WTC11 (cell line): Measurements from ENCODE around the gene TAPT1. TPM values are rescaled to one million over a fixed set of nuclear protein-coding genes. Genes with fewer than 3 reads are reported as not detected.
A peak's percentile ranks its signal among the peaks of the same experiment; 100 is the strongest.

Experiments used
- ATAC-seq: fragments of 200-7000 bp; cut with Tn5 transposase; 2 replicates; pipeline ENCODE4 v1.10.0; 2021; ENCODE audit warnings: mild to moderate bottlenecking, moderate library complexity
- CTCF ChIA-PET: fragments of 300-600 bp; sonication (Branson Sonifier 250); formaldehyde crosslinking; loops from one replicate; lab custom pipeline; 2021; ENCODE audit warnings: antibody characterized with exemption; lab: Charles Lee
- POLR2A ChIA-PET: fragments of 350-600 bp; sonication (Branson Sonifier 250); formaldehyde crosslinking; loops from one replicate; lab custom pipeline; 2021; ENCODE audit warnings: antibody characterized with exemption; lab: Charles Lee
- DNase-seq: peaks from one replicate; pipeline ENCODE4 v3.0.0; 2021; ENCODE audit warnings: low spot score
- H3K27ac Mint-ChIP-seq: 2 replicates; pipeline ENCODE4 v1.8.0; 2021; ENCODE audit warnings: mixed read lengths
- H3K27me3 Mint-ChIP-seq: 2 replicates; pipeline ENCODE4 v1.8.0; 2021; ENCODE audit warnings: low read depth, mild to moderate bottlenecking, moderate library complexity, mixed read lengths
- H3K36me3 Mint-ChIP-seq: 2 replicates; pipeline ENCODE4 v1.8.0; 2021; ENCODE audit warnings: mixed read lengths
- H3K4me1 Mint-ChIP-seq: 2 replicates; pipeline ENCODE4 v1.8.0; 2022; ENCODE audit warnings: mixed read lengths
- H3K4me3 Mint-ChIP-seq: 2 replicates; pipeline ENCODE4 v1.8.0; 2021; ENCODE audit warnings: mild to moderate bottlenecking, moderate library complexity, mixed read lengths
- H3K9me3 Mint-ChIP-seq: 2 replicates; pipeline ENCODE4 v1.8.0; 2021; ENCODE audit warnings: mixed read lengths
- AFF4 ChIP-seq: sonication (generic); formaldehyde crosslinking; IDR thresholded peaks from 2 replicates; pipeline ENCODE4 v1.8.1; 2023; ENCODE audit warnings: mild to moderate bottlenecking, missing genetic modification reagents, borderline replicate concordance
- AR ChIP-seq: fragments of 250-450 bp; sonication (Bioruptor Pico); IDR thresholded peaks from 2 replicates; pipeline ENCODE4 v1.9.0; 2021; ENCODE audit warnings: mild to moderate bottlenecking
- CREM ChIP-seq: sonication (generic); formaldehyde crosslinking; IDR thresholded peaks from 2 replicates; pipeline ENCODE4 v1.8.1; 2022; ENCODE audit warnings: mild to moderate bottlenecking, missing genetic modification reagents, moderate library complexity
- CTCF ChIP-seq: fragments of 200-600 bp; IDR thresholded peaks from 2 replicates; pipeline ENCODE4 v1.8.0; 2022; ENCODE audit warnings: antibody characterized with exemption
- ESRRA ChIP-seq: sonication (generic); formaldehyde crosslinking; IDR thresholded peaks from 2 replicates; pipeline ENCODE4 v1.8.1; 2022; ENCODE audit warnings: mild to moderate bottlenecking, missing genetic modification reagents, borderline replicate concordance
- HMGXB4 ChIP-seq: sonication (generic); formaldehyde crosslinking; IDR thresholded peaks from 2 replicates; pipeline ENCODE4 v1.8.1; 2023; ENCODE audit warnings: mild to moderate bottlenecking, moderate library complexity, missing genetic modification reagents
- NFYB ChIP-seq: sonication (generic); formaldehyde crosslinking; conservative IDR thresholded peaks from 2 replicates; pipeline ENCODE4 v1.8.0; 2022; ENCODE audit warnings: low read depth, missing genetic modification reagents
- OVOL2 ChIP-seq: fragments of 250-450 bp; sonication (Bioruptor Pico); IDR thresholded peaks from 2 replicates; pipeline ENCODE4 v1.9.0; 2021; ENCODE audit warnings: mild to moderate bottlenecking, borderline replicate concordance
- PRDM15 ChIP-seq: sonication (generic); formaldehyde crosslinking; IDR thresholded peaks from 2 replicates; pipeline ENCODE4 v1.8.0; 2022; ENCODE audit warnings: missing genetic modification reagents
- RELA ChIP-seq: sonication (generic); formaldehyde crosslinking; IDR thresholded peaks from 2 replicates; pipeline ENCODE4 v1.8.1; 2022; ENCODE audit warnings: missing genetic modification reagents, mild to moderate bottlenecking, borderline replicate concordance
- SMAD3 ChIP-seq: sonication (generic); formaldehyde crosslinking; IDR thresholded peaks from 2 replicates; pipeline ENCODE4 v1.8.0; 2022; ENCODE audit warnings: missing genetic modification reagents, mild to moderate bottlenecking, borderline replicate concordance
- TCF7 ChIP-seq: sonication (generic); formaldehyde crosslinking; IDR thresholded peaks from 2 replicates; pipeline ENCODE4 v1.8.0; 2022; ENCODE audit warnings: mild to moderate bottlenecking, low read depth, missing genetic modification reagents, moderate library complexity
- ZBTB21 ChIP-seq: sonication (generic); formaldehyde crosslinking; IDR thresholded peaks from 2 replicates; pipeline ENCODE4 v1.8.1; 2023; ENCODE audit warnings: mild to moderate bottlenecking, missing genetic modification reagents, borderline replicate concordance
- ZBTB43 ChIP-seq: sonication (generic); formaldehyde crosslinking; IDR thresholded peaks from 2 replicates; pipeline ENCODE4 v1.8.1; 2023; ENCODE audit warnings: mild to moderate bottlenecking, missing genetic modification reagents
- ZNF121 ChIP-seq: sonication (generic); formaldehyde crosslinking; IDR thresholded peaks from 2 replicates; pipeline ENCODE4 v1.8.0; 2023; ENCODE audit warnings: missing genetic modification reagents
- ZNF138 ChIP-seq: sonication (generic); formaldehyde crosslinking; conservative IDR thresholded peaks from 2 replicates; pipeline ENCODE4 v1.8.1; 2022; ENCODE audit warnings: mild to moderate bottlenecking, moderate library complexity, missing genetic modification reagents
- ZNF219 ChIP-seq: sonication (generic); formaldehyde crosslinking; IDR thresholded peaks from 2 replicates; pipeline ENCODE4 v1.8.0; 2023; ENCODE audit warnings: missing genetic modification reagents, mild to moderate bottlenecking, borderline replicate concordance
- ZNF263 ChIP-seq: sonication (generic); formaldehyde crosslinking; IDR thresholded peaks from 2 replicates; pipeline ENCODE4 v1.8.1; 2022; ENCODE audit warnings: low read depth, mild to moderate bottlenecking, moderate library complexity, missing genetic modification reagents
- ZNF317 ChIP-seq: sonication (generic); formaldehyde crosslinking; IDR thresholded peaks from 2 replicates; pipeline ENCODE4 v1.8.1; 2023; ENCODE audit warnings: low read depth, mild to moderate bottlenecking, moderate library complexity, missing genetic modification reagents, borderline replicate concordance
- ZNF671 ChIP-seq: fragments of 250-450 bp; sonication (Bioruptor Pico); IDR thresholded peaks from 2 replicates; pipeline ENCODE4 v1.8.0; 2021; ENCODE audit warnings: mild to moderate bottlenecking
- total RNA-seq: library from RNA; stranded (reverse); gene quantifications from 3 replicates; pipeline ENCODE4 v1.2.3, GENCODE V29; 2021

TAPT1 gene
- total RNA-seq, 1 experiment from 2014 or later: 12.4 TPM

- no peak for TF ChIP-seq NFYB (CRISPR knock-in tag)
- H3K9me3 Mint-ChIP-seq: no peaks in the 10 kb centered on the region
- ChIA-PET CTCF (interaction anchor here (1.1 to 2.4 kb wide), 7 partner anchors 11 to 401 kb away, joined by 4 to 36 read pairs (median 8); no protein-coding TSS in a partner anchor), POLR2A (no interaction called here)
- no peaks in the 10 kb centered on the region for H3K27me3 Mint-ChIP-seq
- H3K4me3 Mint-ChIP-seq: no peak overlapping the region
- H3K4me1 Mint-ChIP-seq: peaks cover 19% of the 10 kb centered on the region
- DNase-seq: no peak
- no peak overlapping the region for H3K27ac Mint-ChIP-seq
- ATAC-seq: no peak
- H3K36me3 Mint-ChIP-seq: no peaks in the 10 kb centered on the region
Observed at GRCh38 chr4:16206848-16207247, 19.4 kb downstream of the TAPT1 start.

GRCh38 chr4:16206301-16206700 lies 20.0 kb downstream of the TAPT1 start:
- 0 out of 2 replicates have a peak overlapping the region, but pooled peaks have one; percentile 2 for H3K27ac Mint-ChIP-seq
- ATAC-seq: peak; percentile 66
- H3K27me3 Mint-ChIP-seq: no peaks in the 10 kb centered on the region

More at GRCh38 chr4:16206301-16206700, 20.0 kb downstream of the TAPT1 start:
- TF ChIP-seq ZNF263: no peak
- TF ChIP-seq PRDM15 (CRISPR knock-in tag): no peak
- no peak for TF ChIP-seq OVOL2
- no peak for TF ChIP-seq HMGXB4 (CRISPR knock-in tag)
- TF ChIP-seq CREM (CRISPR knock-in tag): no peak
- no peak for TF ChIP-seq AFF4
- TF ChIP-seq ZBTB21 (CRISPR knock-in tag): no peak
- no peak for TF ChIP-seq ZNF121 (CRISPR knock-in tag)
- TF ChIP-seq ESRRA (CRISPR knock-in tag): no peak
- no peak for TF ChIP-seq CTCF
- no peak for TF ChIP-seq SMAD3 (CRISPR knock-in tag)
- no peak for TF ChIP-seq ZNF317
- TF ChIP-seq AR (CRISPR knock-in tag): no peak
- TF ChIP-seq ZNF219 (CRISPR knock-in tag): no peak
- no peak for TF ChIP-seq ZBTB43
- TF ChIP-seq RELA (CRISPR knock-in tag): no peak
- TF ChIP-seq ZNF671: no peak
- TF ChIP-seq TCF7 (CRISPR knock-in tag): no peak
- TF ChIP-seq ZNF138 (CRISPR knock-in tag): no peak
- H3K4me3 Mint-ChIP-seq: no peak overlapping the region
- H3K36me3 Mint-ChIP-seq: no peaks in the 10 kb centered on the region
- H3K9me3 Mint-ChIP-seq: no peaks in the 10 kb centered on the region
- no peak for DNase-seq
- H3K4me1 Mint-ChIP-seq: peaks cover 19% of the 10 kb centered on the region
- POLR2A ChIA-PET: no interaction called here
- CTCF ChIA-PET: interaction anchor here (0.6 to 2.4 kb wide), 38 partner anchors 9 to 400 kb away, joined by 3 to 36 read pairs (median 5); partner anchors contain the start of genes PROM1 and TAPT1
